ENCODE results near the gene KLHL10.

Gene KLHL10

DNA sequence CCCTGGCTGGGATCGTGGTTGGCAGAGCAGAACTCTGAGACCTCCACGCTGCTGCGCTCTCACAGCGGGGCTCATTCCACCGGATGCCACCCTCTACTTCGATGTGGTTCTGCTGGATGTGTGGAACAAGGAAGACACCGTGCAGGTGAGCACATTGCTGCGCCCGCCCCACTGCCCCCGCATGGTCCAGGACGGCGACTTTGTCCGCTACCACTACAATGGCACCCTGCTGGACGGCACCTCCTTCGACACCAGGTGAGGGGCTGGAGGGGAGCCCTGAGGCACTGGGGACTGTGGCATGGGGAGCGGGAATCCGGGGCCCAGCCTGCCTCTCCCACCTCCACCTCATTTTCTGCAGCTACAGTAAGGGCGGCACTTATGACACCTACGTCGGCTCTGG is 19.6 kb upstream of the KLHL10 start:
- Histone ChIP-seq H3K9me2 (ENCODE audit: low read depth, low read length) (no peaks in the 10 kb centered on the region), H2AFZ (ENCODE audit: low read length) (no peak overlapping the region), H3K27me3 (ENCODE audit: insufficient read depth, low read length) (peaks cover 18% of the 10 kb centered on the region; the same call in 1 of the 2 replicates), H3K4me1 (ENCODE audit: insufficient read depth, low read length, severe bottlenecking) (peaks cover 10% of the 10 kb centered on the region), H3K79me2 (ENCODE audit: insufficient read depth, low read length) (no peaks in the 10 kb centered on the region), H3K4me2 (ENCODE audit: low read length) (peak overlapping the region; percentile 20; the same call in 1 of the 2 replicates), H3K4me3 (ENCODE audit: low read depth, low read length, poor library complexity, severe bottlenecking) (no peak overlapping the region), H3K27ac (ENCODE audit: low read depth, low read length, poor library complexity, severe bottlenecking) (no peak overlapping the region), H3K9ac (ENCODE audit: low read length) (no peak overlapping the region), H4K20me1 (ENCODE audit: insufficient read depth, low read length) (no peaks in the 10 kb centered on the region), H3K9me3 (ENCODE audit: low read length) (no peaks in the 10 kb centered on the region), H3K36me3 (ENCODE audit: insufficient read depth, low read length) (no peaks in the 10 kb centered on the region), H3F3A (ENCODE audit: insufficient read depth, low read length) (no peaks in the 10 kb centered on the region)
- no peak for TF ChIP-seq CTCF (IDR thresholded peaks at IDR 0.05; ENCODE audit: low read length)
- TF ChIP-seq EZH2 (IDR thresholded peaks at IDR 0.05; ENCODE audit: borderline replicate concordance, low read length) = no peak

DNA sequence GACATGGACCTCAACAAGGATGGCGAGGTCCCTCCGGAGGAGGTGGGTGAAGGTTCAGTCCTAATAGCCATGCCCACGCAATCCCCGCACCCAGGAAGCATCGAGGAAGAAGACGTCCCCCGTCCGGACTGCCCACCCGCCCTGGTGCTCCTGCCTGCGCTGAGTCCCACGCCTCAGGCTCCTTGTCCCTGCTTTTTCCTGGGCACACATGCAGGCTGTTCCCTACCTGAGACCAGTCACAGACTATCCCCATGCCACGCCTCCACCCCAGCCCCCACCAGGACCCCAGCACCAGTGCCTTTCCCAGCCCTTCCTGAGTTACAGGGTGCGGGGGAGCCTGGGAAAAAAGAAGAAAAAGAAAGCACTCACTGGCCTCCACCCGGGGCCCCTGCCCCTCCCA is 15.8 kb upstream of the KLHL10 start:
- H3K36me3 ChIP-seq (ENCODE audit: insufficient read depth, low read length) = peaks cover 14% of the 10 kb centered on the region
- H3K4me2 ChIP-seq (ENCODE audit: low read length) = no peak overlapping the region
- TF ChIP-seq EZH2 (IDR thresholded peaks at IDR 0.05; ENCODE audit: borderline replicate concordance, low read length) = no peak
- no peak for TF ChIP-seq CTCF (IDR thresholded peaks at IDR 0.05; ENCODE audit: low read length)

DNA sequence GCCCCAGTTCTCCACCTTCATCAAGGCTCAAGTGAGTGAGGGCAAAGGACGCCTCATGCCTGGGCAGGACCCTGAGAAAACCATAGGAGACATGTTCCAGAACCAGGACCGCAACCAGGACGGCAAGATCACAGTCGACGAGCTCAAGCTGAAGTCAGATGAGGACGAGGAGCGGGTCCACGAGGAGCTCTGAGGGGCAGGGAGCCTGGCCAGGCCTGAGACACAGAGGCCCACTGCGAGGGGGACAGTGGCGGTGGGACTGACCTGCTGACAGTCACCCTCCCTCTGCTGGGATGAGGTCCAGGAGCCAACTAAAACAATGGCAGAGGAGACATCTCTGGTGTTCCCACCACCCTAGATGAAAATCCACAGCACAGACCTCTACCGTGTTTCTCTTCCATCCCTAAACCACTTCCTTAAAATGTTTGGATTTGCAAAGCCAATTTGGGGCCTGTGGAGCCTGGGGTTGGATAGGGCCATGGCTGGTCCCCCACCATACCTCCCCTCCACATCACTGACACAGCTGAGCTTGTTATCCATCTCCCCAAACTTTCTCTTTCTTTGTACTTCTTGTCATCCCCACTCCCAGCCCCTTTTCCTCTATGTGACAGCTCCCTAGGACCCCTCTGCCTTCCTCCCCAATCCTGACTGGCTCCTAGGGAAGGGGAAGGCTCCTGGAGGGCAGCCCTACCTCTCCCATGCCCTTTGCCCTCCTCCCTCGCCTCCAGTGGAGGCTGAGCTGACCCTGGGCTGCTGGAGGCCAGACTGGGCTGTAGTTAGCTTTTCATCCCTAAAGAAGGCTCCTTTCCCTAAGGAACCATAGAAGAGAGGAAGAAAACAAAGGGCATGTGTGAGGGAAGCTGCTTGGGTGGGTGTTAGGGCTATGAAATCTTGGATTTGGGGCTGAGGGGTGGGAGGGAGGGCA is 15.1 kb upstream of the KLHL10 start:
- peaks cover 14% of the 10 kb centered on the region for H3K36me3 ChIP-seq (ENCODE audit: insufficient read depth, low read length)
- H3K4me2 ChIP-seq (ENCODE audit: low read length) = no peak overlapping the region
- peaks cover 10% of the 10 kb centered on the region for H3K4me1 ChIP-seq (ENCODE audit: insufficient read depth, low read length, severe bottlenecking)
- no peaks in the 10 kb centered on the region for H3K79me2 ChIP-seq (ENCODE audit: insufficient read depth, low read length)
- no peaks in the 10 kb centered on the region for H3K9me2 ChIP-seq (ENCODE audit: low read depth, low read length)
- H3K9ac ChIP-seq (ENCODE audit: low read length) = no peak overlapping the region
- H2AFZ ChIP-seq (ENCODE audit: low read length) = no peak overlapping the region
- peaks cover 16% of the 10 kb centered on the region; the same call in 1 of the 2 replicates for H3K27me3 ChIP-seq (ENCODE audit: insufficient read depth, low read length)
- H3K9me3 ChIP-seq (ENCODE audit: low read length) = no peaks in the 10 kb centered on the region
- H3K4me3 ChIP-seq (ENCODE audit: low read depth, low read length, poor library complexity, severe bottlenecking) = no peak overlapping the region
- H4K20me1 ChIP-seq (ENCODE audit: insufficient read depth, low read length) = no peaks in the 10 kb centered on the region
- no peak overlapping the region for H3K27ac ChIP-seq (ENCODE audit: low read depth, low read length, poor library complexity, severe bottlenecking)
- no peaks in the 10 kb centered on the region for H3F3A ChIP-seq (ENCODE audit: insufficient read depth, low read length)
- TF ChIP-seq EZH2 (IDR thresholded peaks at IDR 0.05; ENCODE audit: borderline replicate concordance, low read length) (no peak), CTCF (IDR thresholded peaks at IDR 0.05; ENCODE audit: low read length) (no peak)

More for the DNA sequence above, 15.8 kb upstream of the KLHL10 start:
- H3K79me2 ChIP-seq (ENCODE audit: insufficient read depth, low read length) = no peaks in the 10 kb centered on the region
- no peaks in the 10 kb centered on the region for H3F3A ChIP-seq (ENCODE audit: insufficient read depth, low read length)
- H3K9ac ChIP-seq (ENCODE audit: low read length) = no peak overlapping the region
- H3K9me2 ChIP-seq (ENCODE audit: low read depth, low read length) = no peaks in the 10 kb centered on the region
- H2AFZ ChIP-seq (ENCODE audit: low read length) = no peak overlapping the region
- peaks cover 10% of the 10 kb centered on the region for H3K4me1 ChIP-seq (ENCODE audit: insufficient read depth, low read length, severe bottlenecking)
- no peaks in the 10 kb centered on the region for H3K9me3 ChIP-seq (ENCODE audit: low read length)
- no peaks in the 10 kb centered on the region for H4K20me1 ChIP-seq (ENCODE audit: insufficient read depth, low read length)
- H3K27me3 ChIP-seq (ENCODE audit: insufficient read depth, low read length) = peaks cover 18% of the 10 kb centered on the region; the same call in 1 of the 2 replicates
- H3K4me3 ChIP-seq (ENCODE audit: low read depth, low read length, poor library complexity, severe bottlenecking) = no peak overlapping the region
- H3K27ac ChIP-seq (ENCODE audit: low read depth, low read length, poor library complexity, severe bottlenecking) = no peak overlapping the region
